Mesothelial cell of epicardium (in vitro differentiated cells): Measurements from ENCODE around the gene TFR2. TPM values are rescaled to one million over a fixed set of nuclear protein-coding genes. Genes with fewer than 3 reads are reported as not detected.
"Not testable (repeated sequence)": the region's sequence is repeated elsewhere in the genome, so short reads cannot be mapped to it uniquely, and the experiment has no call there.

Experiments
- DNase-seq, 2 experiments: peaks; one replicate each; pipeline ENCODE4 v3.0.0; 2021; ENCODE audit warnings: low spot score in 2 of 2; ENCODE audit not compliant: unreplicated experiment in 2 of 2
- H3K27ac Mint-ChIP-seq: 2 replicates; pipeline ENCODE4 v1.8.0; 2021; ENCODE audit warnings: mixed read lengths
- H3K27me3 Mint-ChIP-seq: 2 replicates; pipeline ENCODE4 v1.8.0; 2021; ENCODE audit warnings: low read depth, mixed read lengths
- H3K36me3 Mint-ChIP-seq: 2 replicates; pipeline ENCODE4 v1.8.0; 2021; ENCODE audit warnings: mixed read lengths
- H3K4me1 Mint-ChIP-seq: 2 replicates; pipeline ENCODE4 v1.8.0; 2021; ENCODE audit warnings: mixed read lengths
- H3K4me3 Mint-ChIP-seq: 2 replicates; pipeline ENCODE4 v1.8.0; 2021; ENCODE audit warnings: mild to moderate bottlenecking, moderate library complexity, mixed read lengths
- H3K9me3 Mint-ChIP-seq: 2 replicates; pipeline ENCODE4 v1.8.0; 2021; ENCODE audit warnings: mixed read lengths
- total RNA-seq: library from RNA; stranded (reverse); gene quantifications from 3 replicates; pipeline ENCODE4 v1.2.1, GENCODE V29; 2021
- TF ChIP-seq, protein P1 (sequence below): fragments of 200-600 bp; sonication (generic); IDR thresholded peaks from one replicate; pipeline ENCODE4 v1.5.0; 2021; ENCODE audit warnings: antibody characterized with exemption; ENCODE audit not compliant: unreplicated experiment

Gene TFR2
- total RNA-seq, 1 donor from 2014 or later: 0.54 TPM

DNA sequence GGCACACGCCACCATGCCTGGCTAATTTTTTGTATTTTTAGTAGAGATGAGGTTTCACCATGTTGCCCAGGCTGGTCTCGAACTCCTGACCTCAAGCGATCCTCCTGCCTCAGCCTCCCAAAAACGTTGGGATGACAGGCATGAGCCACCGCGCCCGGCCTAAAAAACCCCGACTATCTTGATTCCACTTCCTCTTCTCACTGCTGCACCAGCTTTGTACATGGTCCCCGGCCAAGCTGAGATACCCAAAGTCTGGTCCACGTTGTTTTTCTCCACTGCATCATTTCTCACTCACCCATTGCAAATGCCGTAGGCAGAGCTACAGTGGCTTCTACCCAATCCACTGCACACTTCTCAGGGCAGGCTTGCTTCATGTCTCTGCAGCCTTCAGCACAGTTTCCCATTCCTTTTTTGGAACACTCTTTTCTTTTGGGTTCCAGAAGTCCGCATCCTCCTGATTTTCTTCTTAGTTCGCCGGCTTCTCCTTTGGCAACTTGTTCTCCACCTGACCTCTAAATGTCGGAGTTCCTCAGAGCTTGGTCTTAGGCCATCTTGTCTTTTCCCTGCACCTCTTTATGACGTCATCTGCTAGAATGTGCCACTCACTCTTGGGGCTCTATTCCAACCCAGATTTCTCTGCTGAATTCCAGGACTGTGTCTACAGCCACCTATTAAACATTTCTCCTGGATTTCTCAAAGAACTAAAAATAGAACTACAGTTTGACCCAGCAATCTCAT lies 26.1 kb upstream of the TFR2 start:
- H3K4me3 Mint-ChIP-seq: no peak overlapping the region
- H3K27ac Mint-ChIP-seq: no peak overlapping the region
- H3K36me3 Mint-ChIP-seq: no peaks in the 10 kb centered on the region
- peaks cover 3% of the 10 kb centered on the region for H3K9me3 Mint-ChIP-seq
- TF ChIP-seq, protein P1, sequence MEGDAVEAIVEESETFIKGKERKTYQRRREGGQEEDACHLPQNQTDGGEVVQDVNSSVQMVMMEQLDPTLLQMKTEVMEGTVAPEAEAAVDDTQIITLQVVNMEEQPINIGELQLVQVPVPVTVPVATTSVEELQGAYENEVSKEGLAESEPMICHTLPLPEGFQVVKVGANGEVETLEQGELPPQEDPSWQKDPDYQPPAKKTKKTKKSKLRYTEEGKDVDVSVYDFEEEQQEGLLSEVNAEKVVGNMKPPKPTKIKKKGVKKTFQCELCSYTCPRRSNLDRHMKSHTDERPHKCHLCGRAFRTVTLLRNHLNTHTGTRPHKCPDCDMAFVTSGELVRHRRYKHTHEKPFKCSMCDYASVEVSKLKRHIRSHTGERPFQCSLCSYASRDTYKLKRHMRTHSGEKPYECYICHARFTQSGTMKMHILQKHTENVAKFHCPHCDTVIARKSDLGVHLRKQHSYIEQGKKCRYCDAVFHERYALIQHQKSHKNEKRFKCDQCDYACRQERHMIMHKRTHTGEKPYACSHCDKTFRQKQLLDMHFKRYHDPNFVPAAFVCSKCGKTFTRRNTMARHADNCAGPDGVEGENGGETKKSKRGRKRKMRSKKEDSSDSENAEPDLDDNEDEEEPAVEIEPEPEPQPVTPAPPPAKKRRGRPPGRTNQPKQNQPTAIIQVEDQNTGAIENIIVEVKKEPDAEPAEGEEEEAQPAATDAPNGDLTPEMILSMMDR: no peak
- H3K4me1 Mint-ChIP-seq: no peaks in the 10 kb centered on the region
- peaks cover 32% of the 10 kb centered on the region for H3K27me3 Mint-ChIP-seq
- DNase-seq: no peak

DNA sequence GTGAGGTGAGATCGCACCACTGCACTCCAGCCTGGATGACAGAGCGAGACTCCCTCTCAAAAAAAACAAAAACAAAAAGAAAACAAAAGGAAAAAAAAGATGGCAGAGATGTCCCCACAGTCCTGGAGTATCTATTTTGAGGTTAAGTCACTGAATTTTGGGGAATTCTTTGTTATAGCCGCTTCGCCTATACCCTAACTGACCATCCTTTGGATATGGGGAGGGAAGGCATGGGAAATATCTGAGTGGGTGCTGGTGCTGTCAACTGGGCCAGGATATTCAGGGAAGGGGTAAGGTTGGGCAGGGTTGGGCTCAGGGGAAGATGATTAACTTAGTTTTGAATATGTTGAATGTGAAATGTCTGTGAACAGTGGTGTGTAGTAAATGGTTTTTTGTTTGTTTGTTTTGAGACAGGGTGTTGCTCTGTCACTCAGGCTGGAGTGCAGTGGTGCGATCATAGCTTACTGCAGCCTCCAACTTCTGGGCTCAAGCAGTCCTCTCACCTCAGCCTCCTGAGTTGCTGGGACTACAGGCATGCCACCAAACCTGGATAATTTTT lies 23.9 kb upstream of the TFR2 start:
- Mint-ChIP-seq H3K4me1 (no peaks in the 10 kb centered on the region), H3K9me3 (peaks cover 3% of the 10 kb centered on the region), H3K36me3 (no peaks in the 10 kb centered on the region), H3K27ac (no peak overlapping the region), H3K27me3 (peaks cover 27% of the 10 kb centered on the region), H3K4me3 (no peak overlapping the region)
- TF ChIP-seq, protein P1: no peak
- DNase-seq: no peak

DNA sequence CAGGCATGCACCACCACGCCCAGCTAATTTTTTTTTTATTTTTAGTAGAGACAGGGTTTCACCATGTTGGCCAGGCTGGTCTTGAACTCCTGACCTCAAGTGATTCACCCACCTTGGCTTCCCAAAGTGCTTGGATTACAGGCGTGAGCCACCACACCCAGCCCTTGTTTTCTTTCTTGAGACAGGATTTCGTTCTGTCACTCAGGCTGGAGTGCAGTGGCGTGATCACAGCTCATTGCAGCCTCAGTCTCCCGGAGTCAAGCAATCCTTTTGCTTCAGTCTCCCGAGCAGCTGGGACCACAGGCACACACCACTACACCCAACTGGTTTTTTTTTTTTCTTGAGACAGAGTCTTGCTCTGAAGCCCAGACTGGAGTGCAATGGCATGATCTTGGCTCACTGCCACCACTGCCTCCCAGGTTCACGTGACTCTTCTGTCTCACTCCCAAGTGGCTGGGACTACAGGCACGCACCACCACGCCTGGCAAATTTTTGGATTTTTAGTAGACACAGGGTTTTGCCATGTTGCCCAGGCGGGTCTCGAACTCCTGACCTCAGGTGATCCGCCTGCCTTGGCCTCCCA lies 20.9 kb upstream of the TFR2 start:
- H3K4me3 Mint-ChIP-seq, H3K9me3 Mint-ChIP-seq, H3K36me3 Mint-ChIP-seq, H3K4me1 Mint-ChIP-seq, H3K27ac Mint-ChIP-seq, DNase-seq: not testable (repeated sequence)
- H3K27me3 Mint-ChIP-seq: peaks cover 35% of the 10 kb centered on the region

DNA sequence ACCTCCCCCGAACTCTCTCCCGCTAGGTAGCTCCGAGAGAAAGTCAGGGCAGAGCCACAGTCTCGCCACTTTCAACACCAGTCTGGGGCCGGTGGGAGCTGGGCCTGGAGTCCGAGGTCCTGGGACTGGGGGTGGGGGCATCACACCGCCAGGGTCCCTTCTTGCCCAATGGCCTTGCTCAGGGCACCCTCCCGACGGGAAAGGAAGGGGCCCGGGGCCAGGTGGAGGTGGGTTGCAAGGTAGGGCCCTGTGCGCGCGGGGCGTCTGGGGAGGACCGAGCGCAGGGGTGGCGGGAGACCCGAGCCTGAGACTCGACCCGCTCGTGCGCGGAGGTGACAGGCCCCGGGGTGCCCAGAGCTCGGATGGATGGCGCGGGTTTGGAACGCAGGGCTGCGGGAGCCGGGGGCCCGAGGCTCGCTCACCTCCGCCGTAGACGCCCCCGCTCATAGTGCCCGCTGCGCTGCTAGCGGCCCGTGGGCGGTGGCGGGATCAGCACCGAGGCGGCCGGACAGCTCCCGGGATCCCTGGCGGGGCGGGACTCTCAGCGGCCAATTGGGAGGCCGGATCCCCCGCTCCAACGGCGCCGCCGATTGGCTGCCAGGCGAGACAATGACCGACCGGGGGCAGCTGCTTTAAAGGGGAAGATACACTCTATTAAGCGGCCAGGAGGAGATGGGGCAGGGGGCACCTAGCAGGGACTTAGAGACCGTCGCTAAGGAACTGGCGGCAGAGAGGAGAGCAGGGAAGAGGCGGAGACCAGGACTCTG lies 14.7 kb upstream of the TFR2 start, which contains the start of gene ACTL6B:
Gene ACTL6B (minus strand): TSS at position 541 of the 767 bp plus-strand sequence. CDS start 94 bp downstream, at position 447.
- Mint-ChIP-seq H3K4me3 (no peak within 1 kb of the TSS), H3K9me3 (no peaks in the 10 kb centered on the region), H3K36me3 (no peaks in the 10 kb centered on the region), H3K27ac (no peak within 1 kb of the TSS), H3K4me1 (no peaks in the 10 kb centered on the region), H3K27me3 (peaks cover 63% of the 10 kb centered on the region)
- TF ChIP-seq, protein P1: no peak
- DNase-seq: peak; percentile 48 to 73

DNA sequence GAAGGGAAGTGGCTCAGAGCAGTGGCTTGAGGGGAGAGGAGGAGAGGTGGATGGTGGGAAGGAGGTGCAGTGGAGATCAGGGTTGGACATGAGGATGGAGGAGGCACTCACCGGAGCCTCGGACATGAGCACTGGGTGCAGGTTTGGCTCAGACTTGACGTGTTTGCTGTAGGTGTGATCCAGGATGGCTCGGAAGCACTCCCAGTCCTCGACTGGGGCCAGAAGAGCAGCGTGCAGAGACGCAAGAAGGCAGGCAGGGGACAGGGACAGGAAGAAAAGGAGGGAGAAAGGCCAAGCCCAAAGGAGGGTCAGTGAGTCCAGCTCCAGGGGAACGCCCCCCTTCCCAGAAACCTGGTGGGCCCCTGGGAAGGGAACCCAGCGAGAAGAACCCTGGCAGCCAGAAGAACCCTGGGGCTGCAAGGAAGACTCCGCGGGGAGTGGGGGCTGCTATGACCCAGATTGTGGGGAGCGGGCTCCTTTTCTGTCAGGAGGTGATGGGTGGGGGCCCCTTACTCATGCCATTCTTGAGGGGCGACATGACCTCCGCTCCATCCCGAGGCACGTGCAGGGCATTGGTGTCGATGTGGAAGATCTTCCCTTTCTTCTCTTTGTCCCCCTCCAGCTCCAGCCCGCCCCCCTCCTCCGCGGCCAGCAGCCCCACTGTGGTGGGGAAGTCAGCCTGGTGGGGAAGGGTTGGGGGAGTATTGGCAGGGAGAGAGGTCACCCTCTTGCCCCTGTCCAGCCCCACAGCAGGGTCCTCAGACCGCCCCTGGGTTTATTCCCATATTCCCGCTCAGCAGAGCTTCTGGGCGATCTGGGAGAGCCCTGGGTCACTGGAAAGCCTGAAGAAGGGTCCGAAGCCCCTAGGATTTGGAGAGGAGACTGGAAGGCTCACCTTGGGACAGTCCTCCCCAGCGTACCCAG lies 13.8 kb upstream of the TFR2 start:
- H3K27me3 Mint-ChIP-seq: peaks cover 66% of the 10 kb centered on the region
- DNase-seq: no peak
- H3K4me1 Mint-ChIP-seq: no peaks in the 10 kb centered on the region
- H3K4me3 Mint-ChIP-seq: no peak overlapping the region
- no peaks in the 10 kb centered on the region for H3K9me3 Mint-ChIP-seq
- no peaks in the 10 kb centered on the region for H3K36me3 Mint-ChIP-seq
- TF ChIP-seq, protein P1: no peak
- no peak overlapping the region for H3K27ac Mint-ChIP-seq
